ENCODE results near the gene ACYP1. TPM values are rescaled to one million over a fixed set of nuclear protein-coding genes. Genes with fewer than 3 reads are reported as not detected.

The ACYP1 gene
- total RNA-seq, 1 experiment from 2014 or later = 34.0 TPM

- DNase-seq (ENCODE audit: low read depth) = no peak
Observed at GRCh38 chr14:75040959-75041358, 22.9 kb downstream of the ACYP1 start.

DNA sequence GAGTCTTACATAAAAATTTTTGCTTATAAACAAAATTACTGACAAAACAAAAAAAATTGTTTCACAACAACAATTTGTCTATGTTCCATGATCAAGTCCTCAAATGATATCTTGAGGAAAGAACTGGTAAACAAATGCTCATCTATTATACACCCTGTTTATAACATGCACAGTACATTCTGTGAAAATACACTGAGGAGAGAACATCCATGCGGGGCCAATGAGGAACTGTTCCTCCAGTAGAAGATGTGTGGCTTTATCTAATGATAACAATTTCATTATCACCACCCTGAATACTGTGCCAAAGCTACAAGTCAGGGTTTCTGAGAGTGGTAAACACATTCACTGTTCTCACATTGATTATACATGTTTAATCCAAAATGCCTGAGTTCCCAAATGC is 23.3 kb downstream of the ACYP1 start:
- no peak for DNase-seq (ENCODE audit: low read depth)

GRCh38 chr14:75032939-75033338 is 30.9 kb downstream of the ACYP1 start:
- no peak for DNase-seq (ENCODE audit: low read depth)

DNA sequence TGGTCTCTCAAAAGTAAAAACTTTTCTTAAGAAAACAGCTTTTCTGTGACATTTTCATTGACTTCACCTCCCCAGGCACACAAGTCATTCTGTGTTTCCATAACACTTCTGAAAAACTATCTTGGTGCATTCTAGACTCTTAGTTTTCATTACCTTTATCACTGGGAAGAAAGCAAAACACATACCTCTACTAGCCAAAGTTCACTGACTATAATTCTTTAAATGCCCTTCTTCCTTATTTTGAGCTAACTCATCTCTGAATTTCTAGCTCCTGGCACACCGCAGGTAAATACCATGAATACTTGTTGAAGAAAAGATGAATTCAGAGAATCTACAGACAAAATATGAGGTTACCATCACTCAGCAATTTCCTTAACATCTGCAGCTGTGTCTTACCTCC is 33.7 kb downstream of the ACYP1 start:
- DNase-seq (ENCODE audit: low read depth) = no peak

- DNase-seq (ENCODE audit: low read depth) = no peak
Observed at GRCh38 chr14:75025876-75026275, 37.9 kb downstream of the ACYP1 start.

- peak; percentile 46 for DNase-seq (ENCODE audit: low read depth)
Observed at GRCh38 chr14:75025082-75025481, 38.7 kb downstream of the ACYP1 start.

- no peak for DNase-seq (ENCODE audit: low read depth)
Observed at GRCh38 chr14:75023108-75023507, 40.7 kb downstream of the ACYP1 start.

- DNase-seq (ENCODE audit: low read depth) = peak; percentile 33
Observed at GRCh38 chr14:75022655-75023054, 41.2 kb downstream of the ACYP1 start.

DNA sequence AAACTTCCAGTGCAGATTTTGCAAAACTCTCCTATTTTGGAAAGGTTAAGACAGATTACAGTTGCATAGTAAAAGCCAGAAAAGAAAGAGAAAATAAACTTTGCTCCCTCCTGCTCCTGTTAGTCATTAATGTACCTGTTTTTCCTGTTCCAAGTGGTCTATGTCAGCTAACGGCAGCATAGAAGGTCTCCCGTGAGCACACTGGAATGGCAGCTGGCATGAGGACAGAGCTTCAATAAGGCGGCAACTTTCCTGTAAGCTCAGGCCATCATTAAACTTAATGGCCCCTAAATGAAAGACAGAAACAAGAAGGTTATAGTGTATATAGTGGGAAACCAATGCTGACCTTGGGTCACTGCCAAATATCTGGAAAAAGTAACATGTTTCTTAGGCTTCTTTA is 45.1 kb downstream of the ACYP1 start:
- DNase-seq (ENCODE audit: low read depth) = no peak

GRCh38 chr14:75016815-75017214 is 47.0 kb downstream of the ACYP1 start:
- DNase-seq (ENCODE audit: low read depth) = no peak

DNA sequence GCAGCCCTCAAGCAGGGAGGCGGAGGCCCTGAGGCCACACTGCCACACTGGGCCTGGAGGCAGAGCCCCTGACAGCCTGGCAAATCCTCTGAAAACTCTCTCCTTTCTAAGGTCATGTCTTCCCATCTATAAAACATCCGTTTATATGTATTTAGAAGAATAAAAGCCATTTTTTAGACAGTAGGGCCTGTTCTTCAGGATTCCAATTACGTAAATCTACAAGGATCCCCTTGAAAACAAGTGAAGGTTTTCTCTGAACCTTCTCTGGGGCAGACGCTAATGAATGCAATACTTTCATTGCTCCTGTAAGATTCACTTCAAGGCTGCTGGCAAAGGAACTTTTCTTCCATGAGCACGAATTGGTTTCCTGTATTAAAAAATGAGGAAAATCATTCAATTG is 48.3 kb downstream of the ACYP1 start:
- DNase-seq (ENCODE audit: low read depth) = no peak

DNA sequence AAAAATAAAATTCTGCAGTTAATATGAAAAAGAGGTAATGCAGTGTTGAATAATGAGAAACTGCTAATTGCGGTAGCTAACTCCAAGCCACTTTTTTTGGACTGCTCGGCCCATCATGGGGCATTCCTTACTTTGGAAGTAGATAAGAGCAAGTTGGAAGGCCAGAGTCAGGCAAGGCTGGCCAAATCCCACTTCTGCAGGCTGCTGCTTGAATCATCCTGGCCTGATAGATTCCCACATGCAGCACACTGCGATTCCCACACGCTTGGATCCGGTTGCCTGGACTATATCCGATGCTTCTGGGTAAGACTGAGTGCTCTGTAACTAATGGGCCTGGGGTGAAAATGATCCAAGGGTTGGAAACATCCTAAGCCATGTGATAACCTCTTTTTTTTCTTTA is 50.5 kb downstream of the ACYP1 start:
- DNase-seq (ENCODE audit: low read depth) = no peak

DNA sequence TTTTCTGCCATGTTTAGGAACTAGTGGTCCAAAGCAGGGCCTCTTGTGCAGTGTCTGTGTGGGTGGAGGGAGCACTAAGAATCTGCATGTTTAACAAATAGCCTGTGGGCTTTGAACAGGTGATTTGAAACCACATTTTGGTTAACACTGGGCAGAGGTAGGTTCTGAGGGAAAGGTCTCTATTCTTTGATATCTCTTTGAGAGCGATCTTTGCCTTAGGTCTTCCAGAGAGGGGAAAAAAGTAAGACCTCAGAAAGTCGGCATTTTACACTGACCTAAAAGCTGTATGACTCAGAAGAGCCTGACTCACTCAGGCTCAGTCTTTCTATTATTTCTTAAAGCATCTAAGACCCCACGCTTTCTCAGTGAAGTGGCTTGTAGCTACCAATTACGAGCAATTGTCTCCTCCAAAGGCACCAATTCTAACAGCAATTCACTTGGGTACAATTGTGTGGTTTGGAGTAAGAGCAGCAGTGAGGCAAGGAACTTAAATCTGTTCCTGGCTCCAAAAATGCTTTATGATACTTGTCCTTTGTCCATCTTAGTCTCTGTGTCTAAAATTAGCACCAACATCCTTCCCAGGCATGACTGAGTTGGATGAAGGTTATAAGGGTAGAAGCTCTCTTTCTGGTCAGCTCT is 52.3 kb downstream of the ACYP1 start:
- peak; percentile 70 for DNase-seq (ENCODE audit: low read depth)

DNA sequence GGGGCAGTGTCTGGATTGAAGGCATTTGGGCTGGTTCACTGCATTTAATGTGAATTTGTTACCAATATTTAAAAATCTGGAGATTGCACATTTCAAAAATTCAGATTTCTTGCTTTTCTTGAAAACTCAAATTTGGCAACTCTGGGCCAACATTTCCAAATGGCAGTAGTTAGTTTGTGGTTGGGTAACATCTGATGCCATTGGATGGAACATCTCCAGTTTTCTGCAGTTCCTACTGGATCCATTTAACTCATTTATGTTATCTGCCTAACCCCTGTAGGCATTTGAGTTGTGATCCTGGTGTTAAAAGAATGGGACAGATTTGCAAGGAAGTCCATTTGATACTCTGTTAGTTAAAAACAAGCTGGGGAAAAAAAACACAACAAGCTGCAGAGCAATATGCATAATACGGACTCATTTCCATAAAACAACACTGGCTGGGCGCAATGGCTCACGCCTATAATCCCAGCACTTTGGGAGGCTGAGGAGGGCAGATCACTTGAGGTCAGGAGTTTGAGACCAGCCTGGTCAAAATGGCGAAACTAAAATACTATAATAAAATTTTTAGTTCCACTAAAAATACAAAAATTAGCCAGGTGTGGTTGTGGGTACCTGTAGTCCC is 53.2 kb downstream of the ACYP1 start:
- no peak for DNase-seq (ENCODE audit: low read depth)

- no peak for DNase-seq (ENCODE audit: low read depth)
Observed at GRCh38 chr14:75009176-75009575, 54.6 kb downstream of the ACYP1 start.

- no peak for DNase-seq (ENCODE audit: low read depth)
Observed at GRCh38 chr14:75005357-75005756, 58.5 kb downstream of the ACYP1 start.

DNA sequence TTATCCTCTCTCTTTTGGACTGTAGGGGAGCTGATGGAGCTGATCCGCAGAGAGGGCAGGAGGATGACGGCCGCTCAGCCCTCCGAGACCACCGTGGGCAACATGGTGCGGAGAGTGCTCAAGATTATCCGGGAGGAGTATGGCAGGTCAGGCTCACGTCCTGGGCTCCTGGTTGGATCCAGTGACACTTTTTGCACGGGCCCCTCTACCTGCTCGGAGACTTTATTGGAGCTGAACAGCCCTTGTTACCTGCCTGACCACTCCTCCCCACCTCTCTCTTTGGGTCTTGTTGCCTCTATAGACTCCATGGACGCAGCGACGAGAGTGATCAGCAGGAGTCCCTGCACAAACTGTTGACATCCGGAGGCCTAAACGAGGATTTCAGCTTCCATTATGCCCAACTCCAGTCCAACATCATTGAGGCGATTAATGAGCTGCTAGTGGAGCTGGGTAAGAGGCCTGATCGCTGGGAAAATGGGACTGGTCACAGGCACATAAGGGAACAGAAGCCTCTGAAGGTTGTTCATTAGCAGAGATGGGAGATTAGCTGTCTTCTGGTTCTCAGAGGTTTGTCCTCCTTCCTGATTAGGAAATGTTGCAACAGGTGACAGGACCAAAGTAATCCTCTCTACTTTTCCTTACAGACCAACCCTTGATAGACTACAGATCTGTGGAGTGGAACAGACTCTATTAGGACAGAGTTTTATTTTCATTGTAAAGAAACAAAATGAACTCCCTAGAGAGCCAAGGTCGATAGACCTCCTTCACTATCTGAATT is 60.4 kb downstream of the ACYP1 start:
- DNase-seq (ENCODE audit: low read depth) = no peak

Other genes with a start within 250 kb of the ACYP1 start
- not detected in 2 replicates for gene PROX2, start 187.9 kb downstream of the ACYP1 start, total RNA-seq (2014; rRNA removed; shearing (Covaris generic))
- gene DLST, start 182.1 kb downstream of the ACYP1 start, total RNA-seq (2014; rRNA removed; shearing (Covaris generic)) = 40.8 and 43.2 TPM in 2 replicates
- gene RPS6KL1, start 140.8 kb downstream of the ACYP1 start, total RNA-seq (2014; rRNA removed; shearing (Covaris generic)) = 6.6 and 9.8 TPM in 2 replicates
- gene PGF, start 108.4 kb downstream of the ACYP1 start, total RNA-seq (2014; rRNA removed; shearing (Covaris generic)) = 4.4 and 8.0 TPM in 2 replicates
- gene EIF2B2, start 61.1 kb downstream of the ACYP1 start, total RNA-seq (2014; rRNA removed; shearing (Covaris generic)) = 72.0 and 87.9 TPM in 2 replicates
- 7.9 and 16.0 TPM in 2 replicates for gene MLH3, start 12.6 kb downstream of the ACYP1 start, total RNA-seq (2014; rRNA removed; shearing (Covaris generic))
- 1.4 and 4.3 TPM in 2 replicates for gene ZC2HC1C, start 5.6 kb upstream of the ACYP1 start, total RNA-seq (2014; rRNA removed; shearing (Covaris generic))
- gene NEK9, start 63.0 kb upstream of the ACYP1 start, total RNA-seq (2014; rRNA removed; shearing (Covaris generic)) = 27.6 and 31.8 TPM in 2 replicates
- gene TMED10, start 112.6 kb upstream of the ACYP1 start, total RNA-seq (2014; rRNA removed; shearing (Covaris generic)) = 298 and 409 TPM in 2 replicates
- 8.8 and 9.1 TPM in 2 replicates for gene FOS, start 214.8 kb upstream of the ACYP1 start, total RNA-seq (2014; rRNA removed; shearing (Covaris generic))

Measured in Daoy (cell line).